HCT116 (cell line): ENCODE results near the gene SLC22A5. TPM values are rescaled to one million over a fixed set of nuclear protein-coding genes. Genes with fewer than 3 reads are reported as not detected.

Experiments
- ATAC-seq: fragments of 200-7000 bp; cut with Tn5 transposase; 2 replicates; pipeline ENCODE4 v1.9.1; 2020; ENCODE audit warnings: mild to moderate bottlenecking, moderate library complexity
- BruUV-seq: library from RNA; stranded (reverse); fragments of 400-500 nt; replicated peaks from 2 replicates; lab custom pipeline; 2021; lab: Mats Ljungman, UMichigan
- CTCF ChIA-PET: fragments of 300-600 bp; sonication (Branson Sonifier 250); formaldehyde crosslinking; loops from one replicate; lab custom pipeline; 2021; ENCODE audit warnings: antibody characterized with exemption; lab: Charles Lee
- POLR2A ChIA-PET: fragments of 300-600, 350-600 bp; sonication (Branson Sonifier 250); formaldehyde crosslinking; loops from one replicate; lab custom pipeline; 2021; ENCODE audit warnings: antibody characterized with exemption; lab: Charles Lee
- RAD21 ChIA-PET, 2 experiments: fragments of 300-600 bp; sonication (Branson Sonifier 250); formaldehyde crosslinking; loops; one replicate each; lab custom pipeline; 2023; ENCODE audit warnings: low total read pairs in 2 of 2; ENCODE audit not compliant: uncharacterized antibody in 2 of 2, unreplicated experiment in 2 of 2, low non-redundant PET in 1 of 2; lab: Charles Lee
- DNase-seq: peaks from one replicate; pipeline ENCODE4 v3.0.0-alpha.2; 2010; ENCODE audit warnings: low read depth, low spot score
- H2AFZ ChIP-seq: fragments of 200-600 bp; shearing (Covaris generic), sonication (generic); 2 replicates; pipeline ENCODE4 v1.6.1; 2017; ENCODE audit warnings: low read depth, mixed run types, mixed read lengths, antibody characterized with exemption, low read length; ENCODE audit not compliant: poor library complexity, severe bottlenecking
- H3K27ac ChIP-seq: 2 replicates; pipeline ENCODE4 v1.5.1; 2012; ENCODE audit warnings: low read depth, low read length
- H3K27me3 ChIP-seq: fragments of 200-600 bp; sonication (generic); 2 replicates; pipeline ENCODE4 v1.6.1; 2016; ENCODE audit warnings: mixed run types, low read length, mixed read lengths; ENCODE audit not compliant: insufficient read depth
- H3K36me3 ChIP-seq, 2 experiments: fragments of 200-500 bp in 1 of 2; fragments of 200-600 bp in 1 of 2; sonication (Bioruptor generic) in 1 of 2; sonication (generic) in 1 of 2; 2 replicates each; pipeline versions ENCODE4 v1.5.1 to v1.6.1; 2014 to 2016; ENCODE audit warnings: low read length in 2 of 2, inconsistent platforms in 1 of 2, mixed read lengths in 1 of 2, mixed run types in 1 of 2; ENCODE audit not compliant: insufficient read depth in 2 of 2, control insufficient read depth in 1 of 2
- H3K4me1 ChIP-seq, 2 experiments: fragments of 200-600 bp in 1 of 2; sonication (generic) in 1 of 2; 2 replicates each; pipeline versions ENCODE4 v1.5.1 to v1.6.1; 2012 to 2017; ENCODE audit warnings: low read length in 2 of 2, inconsistent platforms in 1 of 2, mild to moderate bottlenecking in 1 of 2, mixed read lengths in 1 of 2, mixed run types in 1 of 2, moderate library complexity in 1 of 2; ENCODE audit not compliant: insufficient read depth in 2 of 2, control insufficient read depth in 1 of 2
- H3K4me2 ChIP-seq: fragments of 200-600 bp; sonication (generic); 2 replicates; pipeline ENCODE4 v1.6.1; 2017; ENCODE audit warnings: mixed run types, low read length, mixed read lengths
- H3K4me3 ChIP-seq, 2 experiments: fragments of 200-600 bp in 1 of 2; sonication (generic) in 1 of 2; replicated peaks in 1 of 2; 2 replicates each; pipeline ENCODE4 v1.5.1; 2011 to 2016; ENCODE audit warnings: low read length in 2 of 2, control low read depth in 1 of 2, low read depth in 1 of 2, mild to moderate bottlenecking in 1 of 2, mixed read lengths in 1 of 2, mixed run types in 1 of 2
- H3K79me2 ChIP-seq: fragments of 200-600 bp; sonication (generic); 2 replicates; pipeline ENCODE4 v1.6.1; 2017; ENCODE audit warnings: mild to moderate bottlenecking, mixed run types, low read length, moderate library complexity, mixed read lengths; ENCODE audit not compliant: insufficient read depth
- H3K9ac ChIP-seq: fragments of 200-600 bp; sonication (generic); 2 replicates; pipeline ENCODE4 v1.6.1; 2016; ENCODE audit warnings: low read length, mixed read lengths
- H3K9me2 ChIP-seq: fragments of 200-600 bp; sonication (generic), shearing (Covaris generic); 2 replicates; pipeline ENCODE4 v1.6.1; 2017; ENCODE audit warnings: mixed run types, mild to moderate bottlenecking, moderate library complexity; ENCODE audit not compliant: insufficient read depth
- H3K9me3 ChIP-seq, 2 experiments: fragments of 200-500 bp in 1 of 2; fragments of 200-600 bp in 1 of 2; sonication (Bioruptor generic) in 1 of 2; sonication (generic) in 1 of 2; 2 replicates each; pipeline ENCODE4 v1.6.1; 2014 to 2017; ENCODE audit warnings: low read length in 2 of 2, mixed read lengths in 2 of 2, inconsistent platforms in 1 of 2, low read depth in 1 of 2, mild to moderate bottlenecking in 1 of 2, mixed run types in 1 of 2, moderate library complexity in 1 of 2; ENCODE audit not compliant: control insufficient read depth in 1 of 2, insufficient read depth in 1 of 2
- H4K20me1 ChIP-seq: fragments of 200-600 bp; sonication (generic), shearing (Covaris generic); 2 replicates; pipeline ENCODE4 v1.6.1; 2017; ENCODE audit warnings: mixed run types, mild to moderate bottlenecking, moderate library complexity; ENCODE audit not compliant: insufficient read depth
- ATF3 ChIP-seq: IDR thresholded peaks from 2 replicates; pipeline ENCODE4 v1.6.1; 2012
- CBX3 ChIP-seq: IDR thresholded peaks from 2 replicates; pipeline ENCODE4 v1.6.1; 2012; ENCODE audit warnings: low read depth
- CTCF ChIP-seq, 3 experiments: fragments of 200-600 bp in 1 of 3; sonication (generic) in 1 of 3; IDR thresholded peaks in 2 of 3; conservative IDR thresholded peaks in 1 of 3; 2 replicates each; pipeline ENCODE4 v1.5.1; 2012 to 2017; ENCODE audit warnings: low read depth in 2 of 3, low read length in 2 of 3, antibody characterized with exemption in 1 of 3, borderline replicate concordance in 1 of 3, control low read depth in 1 of 3, mild to moderate bottlenecking in 1 of 3, mixed read lengths in 1 of 3, mixed run types in 1 of 3, moderate library complexity in 1 of 3; ENCODE audit not compliant: insufficient read depth in 1 of 3
- EZH2 ChIP-seq: fragments of 200-600 bp; sonication (generic); IDR thresholded peaks from 2 replicates; pipeline ENCODE4 v1.6.1; 2017; ENCODE audit warnings: antibody characterized with exemption, mixed run types
- EZH2phosphoT487 ChIP-seq: fragments of 200-600 bp; IDR thresholded peaks from 2 replicates; pipeline ENCODE4 v1.6.1; 2018; ENCODE audit warnings: antibody characterized with exemption, borderline replicate concordance
- FOSL1 ChIP-seq: IDR thresholded peaks from 2 replicates; pipeline ENCODE4 v1.6.1; 2012; ENCODE audit warnings: low read depth
- MAX ChIP-seq: IDR thresholded peaks from 2 replicates; pipeline ENCODE4 v1.6.1; 2012
- POLR2AphosphoS5 ChIP-seq: IDR thresholded peaks from 2 replicates; pipeline ENCODE4 v1.6.1; 2011; ENCODE audit warnings: mild to moderate bottlenecking, low read depth, low read length, moderate library complexity
- RAD21 ChIP-seq: IDR thresholded peaks from 2 replicates; pipeline ENCODE4 v1.6.1; 2012; ENCODE audit warnings: low read depth, mild to moderate bottlenecking
- SIN3A ChIP-seq: IDR thresholded peaks from 2 replicates; pipeline ENCODE4 v1.6.1; 2012; ENCODE audit warnings: low read depth
- TCF7L2 ChIP-seq: IDR thresholded peaks from 2 replicates; pipeline ENCODE4 v1.7.0; 2011; ENCODE audit warnings: borderline replicate concordance, inconsistent platforms; ENCODE audit not compliant: insufficient read depth, insufficient read length; ENCODE audit errors: extremely low read depth
- YY1 ChIP-seq: IDR thresholded peaks from 2 replicates; pipeline ENCODE4 v1.6.1; 2011; ENCODE audit warnings: low read length, low read depth, moderate library complexity, mild to moderate bottlenecking; ENCODE audit not compliant: insufficient replicate concordance; ENCODE audit errors: extremely low read depth
- ZBTB33 ChIP-seq: IDR thresholded peaks from 2 replicates; pipeline ENCODE4 v1.6.1; 2011; ENCODE audit warnings: mild to moderate bottlenecking, low read length, moderate library complexity; ENCODE audit not compliant: insufficient replicate concordance; ENCODE audit errors: extremely low read depth
- ZNF274 ChIP-seq: fragments of 200-500 bp; sonication (Bioruptor generic); IDR thresholded peaks from 2 replicates; pipeline ENCODE4 v1.6.1; 2014; ENCODE audit warnings: mild to moderate bottlenecking, low read depth, low read length, inconsistent platforms
- intact Hi-C: fragments of 100-400 bp; cut with micrococcal nuclease; formaldehyde crosslinking; loops from 2 replicates; pipeline ENCODE4 v1.10.0; 2022
- total RNA-seq: library from RNA; stranded (reverse); gene quantifications from one replicate; pipeline ENCODE4 v1.2.1, GENCODE V29; 2021; ENCODE audit not compliant: unreplicated experiment

Gene SLC22A5
- total RNA-seq, 1 experiment from 2014 or later: 9.9 TPM

GRCh38 chr5:132436936-132437335 is 67.4 kb downstream of the SLC22A5 start:
- no peak overlapping the region for H2AFZ ChIP-seq
- ChIA-PET POLR2A (interaction anchor here (1.1 to 2.3 kb wide), 2 partner anchors 10 to 53 kb away, joined by 6 to 7 read pairs; partner anchors contain the start of gene IRF1), RAD21 (no interaction called here), CTCF (no interaction called here)
- no peaks in the 10 kb centered on the region for H3K9me2 ChIP-seq
- H3K4me1 ChIP-seq: peaks cover 4 to 15% of the 10 kb centered on the region in 2 experiments; a peak in 2 of 4 replicates
- H3K4me2 ChIP-seq: peak overlapping the region; percentile 40
- DNase-seq (no peak), ATAC-seq (no peak)
- intact Hi-C loops: no loop called here
- no peak overlapping the region for H3K4me3 ChIP-seq
- no TSS peak for BruUV-seq
- no peaks in the 10 kb centered on the region for H3K27me3 ChIP-seq
- TF ChIP-seq CBX3 (no peak), YY1 (no peak), EZH2phosphoT487 (no peak), ZBTB33 (no peak), SIN3A (no peak), ZNF274 (no peak), ATF3 (no peak), MAX (no peak), TCF7L2 (no peak), POLR2AphosphoS5 (no peak), FOSL1 (no peak), RAD21 (no peak), CTCF (IDR thresholded peaks at IDR 0.05 in 2 of 3, conservative IDR thresholded peaks at IDR 0.05 in 1 of 3; ENCODE audit: borderline replicate concordance in 1 of 3, insufficient read depth in 1 of 3, low read depth in 2 of 3, low read length in 2 of 3) (no peak), EZH2 (no peak)
- H3K27ac ChIP-seq: no peak overlapping the region
- H3K9me3 ChIP-seq: no peaks in the 10 kb centered on the region
- H3K36me3 ChIP-seq: no peaks in the 10 kb centered on the region
- H3K79me2 ChIP-seq: no peaks in the 10 kb centered on the region
- no peak overlapping the region for H3K9ac ChIP-seq
- no peaks in the 10 kb centered on the region for H4K20me1 ChIP-seq
